ENCODE results near the gene ARL2. TPM values are rescaled to one million over a fixed set of nuclear protein-coding genes. Genes with fewer than 3 reads are reported as not detected.

ARL2 gene
- total and polyA plus RNA-seq, 7 donors = 109 to 171 (median 154) TPM

GRCh38 chr11:65013130-65013887 lies 651 bp upstream of the ARL2 start:
- DNase-seq (peak; percentile 94), ATAC-seq (peak; percentile 87 to 91 (median 88))
- Histone ChIP-seq H3K4me1 (peaks cover 5% of the 10 kb centered on the region), H3K9me3 (no peaks in the 10 kb centered on the region), H3K4me3 (peak overlapping the region; percentile 81), H3K27ac (peak overlapping the region; percentile 97), H3K36me3 (ENCODE audit: insufficient read depth in 1 of 2, low read depth in 1 of 2) (peaks cover 0 to 8% of the 10 kb centered on the region in 2 donors), H3K27me3 (ENCODE audit: insufficient read depth in 3 of 3, low read length in 2 of 3) (no peaks in the 10 kb centered on the region)
- intact Hi-C loops (cut with DNase I) = loop anchor here (1.0 to 10.0 kb wide), 4 partner anchors 86 to 169 kb away; partner anchors contain the start of genes CDC42BPG (in 1 of the 2) and TM7SF2 (in 1 of the 2)
- WGBS, 3 donors = 14 to 15% (median 15%) methylated on average over 21 to 22 of the region's 22 CpGs
- TF ChIP-seq, protein P1, sequence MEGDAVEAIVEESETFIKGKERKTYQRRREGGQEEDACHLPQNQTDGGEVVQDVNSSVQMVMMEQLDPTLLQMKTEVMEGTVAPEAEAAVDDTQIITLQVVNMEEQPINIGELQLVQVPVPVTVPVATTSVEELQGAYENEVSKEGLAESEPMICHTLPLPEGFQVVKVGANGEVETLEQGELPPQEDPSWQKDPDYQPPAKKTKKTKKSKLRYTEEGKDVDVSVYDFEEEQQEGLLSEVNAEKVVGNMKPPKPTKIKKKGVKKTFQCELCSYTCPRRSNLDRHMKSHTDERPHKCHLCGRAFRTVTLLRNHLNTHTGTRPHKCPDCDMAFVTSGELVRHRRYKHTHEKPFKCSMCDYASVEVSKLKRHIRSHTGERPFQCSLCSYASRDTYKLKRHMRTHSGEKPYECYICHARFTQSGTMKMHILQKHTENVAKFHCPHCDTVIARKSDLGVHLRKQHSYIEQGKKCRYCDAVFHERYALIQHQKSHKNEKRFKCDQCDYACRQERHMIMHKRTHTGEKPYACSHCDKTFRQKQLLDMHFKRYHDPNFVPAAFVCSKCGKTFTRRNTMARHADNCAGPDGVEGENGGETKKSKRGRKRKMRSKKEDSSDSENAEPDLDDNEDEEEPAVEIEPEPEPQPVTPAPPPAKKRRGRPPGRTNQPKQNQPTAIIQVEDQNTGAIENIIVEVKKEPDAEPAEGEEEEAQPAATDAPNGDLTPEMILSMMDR (IDR thresholded peaks at IDR 0.05) = peak; percentile 69

- peaks cover 0 to 17% of the 10 kb centered on the region in 2 donors for H3K36me3 ChIP-seq (ENCODE audit: insufficient read depth in 1 of 2, low read depth in 1 of 2)
- peaks cover 5% of the 10 kb centered on the region for H3K4me1 ChIP-seq
- H3K27ac ChIP-seq = peak overlapping the region; percentile 97
- H3K9me3 ChIP-seq = no peaks in the 10 kb centered on the region
- no peak for DNase-seq
- TF ChIP-seq, protein P1 (IDR thresholded peaks at IDR 0.05) = no peak
- intact Hi-C loops (cut with DNase I) = loop anchor here (5.0 to 10.0 kb wide), 3 partner anchors 87 to 170 kb away; partner anchors contain the start of genes CDC42BPG (in 1 of the 2) and TM7SF2 (in 1 of the 2)
- peak overlapping the region; percentile 81 for H3K4me3 ChIP-seq
- peak in 3 of 4 donors; percentile 17 to 46 (median 28) for ATAC-seq
- H3K27me3 ChIP-seq (ENCODE audit: insufficient read depth in 3 of 3, low read length in 2 of 3) = no peaks in the 10 kb centered on the region
- 28 to 31% (median 30%) methylated on average over 23 of the region's 23 CpGs for WGBS, 3 donors
Observed at GRCh38 chr11:65014726-65015227, 817 bp downstream of the ARL2 start.

- no peak for DNase-seq
Observed at GRCh38 chr11:65016705-65017104, 2.7 kb downstream of the ARL2 start.

DNA sequence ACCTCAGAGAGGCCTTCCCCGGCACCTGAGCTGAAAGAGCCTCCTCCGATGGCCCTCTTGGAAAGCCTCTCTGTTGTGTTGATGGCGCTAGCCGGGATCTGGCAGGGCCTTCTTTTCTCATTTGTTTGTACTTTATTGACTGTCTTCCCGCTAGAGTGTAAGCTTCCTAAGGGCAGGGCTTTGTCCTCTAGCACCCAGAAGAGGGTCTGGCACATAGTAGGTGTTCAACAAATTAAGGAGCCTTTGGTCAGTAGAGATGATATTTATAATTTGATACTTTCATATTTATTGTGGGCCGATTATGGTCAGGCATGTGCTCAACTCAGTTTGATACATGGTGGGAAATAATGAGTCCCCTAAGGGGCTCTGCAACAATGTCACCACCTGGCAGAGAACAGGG lies 4.0 kb downstream of the ARL2 start:
- TF ChIP-seq, protein P1 (IDR thresholded peaks at IDR 0.05) = no peak
- H3K36me3 ChIP-seq (ENCODE audit: insufficient read depth in 1 of 2, low read depth in 1 of 2) = peaks cover 3 to 44% of the 10 kb centered on the region in 2 donors

More at GRCh38 chr11:65016705-65017104, 2.7 kb downstream of the ARL2 start:
- WGBS, 3 donors = 93 to 96% (median 94%) methylated on average over 4 of the region's 4 CpGs
- Histone ChIP-seq H3K4me1 (peaks cover 5% of the 10 kb centered on the region), H3K27ac (no peak overlapping the region), H3K27me3 (ENCODE audit: insufficient read depth in 3 of 3, low read length in 2 of 3) (no peaks in the 10 kb centered on the region), H3K4me3 (no peak overlapping the region), H3K9me3 (no peaks in the 10 kb centered on the region), H3K36me3 (ENCODE audit: insufficient read depth in 1 of 2, low read depth in 1 of 2) (peaks cover 0 to 37% of the 10 kb centered on the region in 2 donors)
- TF ChIP-seq, protein P1 (IDR thresholded peaks at IDR 0.05) = no peak
- no peak for ATAC-seq
- intact Hi-C loops (cut with DNase I) = loop anchor here in 1 of 2 donors (10.0 kb wide), 1 partner anchor 172 kb away; the partner anchor contains the start of gene CDC42BPG

More for the DNA sequence above, 4.0 kb downstream of the ARL2 start:
- no peaks in the 10 kb centered on the region for H3K9me3 ChIP-seq
- DNase-seq = no peak
- intact Hi-C loops (cut with DNase I) = loop anchor here in 1 of 2 donors (10.0 kb wide), 1 partner anchor 173 kb away; the partner anchor contains the start of gene CDC42BPG
- 98 to 99% (median 99%) methylated on average over 6 of the region's 6 CpGs for WGBS, 3 donors
- ATAC-seq = no peak
- no peak overlapping the region for H3K27ac ChIP-seq
- H3K4me3 ChIP-seq = no peak overlapping the region
- H3K4me1 ChIP-seq = peaks cover 4% of the 10 kb centered on the region
- no peaks in the 10 kb centered on the region for H3K27me3 ChIP-seq (ENCODE audit: insufficient read depth in 3 of 3, low read length in 2 of 3)
